GM21423 (cell line): ENCODE results near the gene MT1H.
"Not testable (repeated sequence)": the region's sequence is repeated elsewhere in the genome, so short reads cannot be mapped to it uniquely, and the experiment has no call there.

Experiments used
- ATAC-seq: cut with Tn5 transposase; IDR thresholded peaks from one replicate; pipeline ENCODE4 v1.9.1; 2021; ENCODE audit warnings: mild to moderate bottlenecking, moderate library complexity; ENCODE audit not compliant: unreplicated experiment

MT1H gene

DNA sequence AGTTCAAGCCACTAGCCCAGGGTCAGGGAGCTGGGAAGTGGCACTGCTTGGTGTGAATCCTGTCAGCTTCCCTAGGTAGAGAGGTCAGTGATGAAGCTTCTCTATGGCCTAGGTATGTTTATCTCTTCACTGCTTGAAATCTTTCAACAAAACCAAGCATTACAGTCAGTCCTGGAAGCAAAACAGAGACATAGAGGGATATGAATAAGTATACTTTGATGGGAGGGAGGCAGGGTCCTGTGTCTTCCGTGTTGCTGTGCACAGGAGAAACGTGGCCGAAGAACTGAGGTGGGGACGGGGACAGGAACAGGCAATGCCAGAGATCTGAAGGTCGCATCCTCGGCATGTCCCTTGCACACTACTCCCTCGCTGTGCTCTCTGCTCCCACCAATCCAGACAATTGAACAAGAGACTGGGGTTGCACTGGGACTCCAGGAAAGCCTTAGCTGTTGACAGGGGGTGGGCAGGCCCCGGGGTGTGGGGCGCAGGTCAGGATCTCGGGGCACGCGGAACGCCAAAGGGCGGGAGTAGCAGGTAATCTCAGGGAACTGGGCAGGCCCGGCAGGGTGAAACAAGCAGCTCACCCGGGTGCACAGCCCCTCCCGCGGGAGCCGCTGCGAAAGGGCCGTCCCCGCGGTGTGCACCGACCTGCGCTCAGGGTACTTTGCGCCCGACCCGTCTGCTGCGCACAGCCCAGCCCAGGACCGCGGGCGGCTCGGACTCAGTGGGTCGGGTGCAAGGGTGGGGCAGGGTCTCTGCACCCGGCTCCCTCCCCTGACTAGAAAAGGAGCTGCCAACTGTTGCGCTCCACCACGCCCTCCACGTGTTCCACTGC lies at the start of gene MT1H:
MT1H (plus strand) TSS at position 810 of the 835 bp plus-strand sequence. CDS start 71 bp downstream, outside the sequence.
- ATAC-seq = no peak

GRCh38 chr16:56620339-56620897 lies 49.2 kb upstream of the MT1H start:
- no peak for ATAC-seq

GRCh38 chr16:56621665-56622445 lies 47.8 kb upstream of the MT1H start:
- not testable (repeated sequence) for ATAC-seq

DNA sequence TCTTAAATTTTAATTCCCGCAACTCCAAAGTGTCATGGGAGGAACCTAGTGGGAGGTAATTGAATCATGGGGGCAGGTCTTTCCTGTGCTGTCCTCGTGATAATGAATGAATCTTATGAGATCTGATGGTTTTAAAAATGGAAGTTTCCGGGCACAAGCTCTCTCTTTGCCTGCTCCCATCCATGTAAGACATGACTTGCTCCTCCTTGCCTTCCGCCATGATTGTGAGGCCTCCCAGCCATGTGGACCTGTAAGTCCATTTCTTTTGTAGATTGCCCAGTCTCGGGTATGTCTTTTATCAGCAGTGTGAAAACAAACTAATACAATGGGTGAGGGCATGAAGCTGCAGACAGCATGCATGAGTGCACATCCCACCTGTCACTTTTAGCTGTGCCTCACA lies 46.4 kb upstream of the MT1H start:
- not testable (repeated sequence) for ATAC-seq

DNA sequence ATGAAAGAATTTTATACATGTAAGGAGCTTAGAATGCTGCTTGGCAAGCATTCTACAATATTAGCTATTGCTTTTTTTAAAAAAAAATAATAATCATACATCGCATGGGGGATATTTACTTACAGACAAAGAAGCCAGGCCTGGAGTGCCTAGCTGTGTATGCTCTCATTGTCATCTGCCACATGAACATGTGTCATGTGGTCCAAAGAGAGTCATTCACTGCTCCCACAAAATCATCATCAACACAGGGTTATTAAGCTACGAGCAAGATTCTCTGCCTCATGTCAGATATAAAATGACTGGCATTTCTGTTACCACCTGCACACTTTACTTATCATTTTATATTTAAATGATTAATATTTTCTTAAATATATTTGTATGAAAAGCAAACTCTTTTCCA lies 46.0 kb upstream of the MT1H start:
- no peak for ATAC-seq

DNA sequence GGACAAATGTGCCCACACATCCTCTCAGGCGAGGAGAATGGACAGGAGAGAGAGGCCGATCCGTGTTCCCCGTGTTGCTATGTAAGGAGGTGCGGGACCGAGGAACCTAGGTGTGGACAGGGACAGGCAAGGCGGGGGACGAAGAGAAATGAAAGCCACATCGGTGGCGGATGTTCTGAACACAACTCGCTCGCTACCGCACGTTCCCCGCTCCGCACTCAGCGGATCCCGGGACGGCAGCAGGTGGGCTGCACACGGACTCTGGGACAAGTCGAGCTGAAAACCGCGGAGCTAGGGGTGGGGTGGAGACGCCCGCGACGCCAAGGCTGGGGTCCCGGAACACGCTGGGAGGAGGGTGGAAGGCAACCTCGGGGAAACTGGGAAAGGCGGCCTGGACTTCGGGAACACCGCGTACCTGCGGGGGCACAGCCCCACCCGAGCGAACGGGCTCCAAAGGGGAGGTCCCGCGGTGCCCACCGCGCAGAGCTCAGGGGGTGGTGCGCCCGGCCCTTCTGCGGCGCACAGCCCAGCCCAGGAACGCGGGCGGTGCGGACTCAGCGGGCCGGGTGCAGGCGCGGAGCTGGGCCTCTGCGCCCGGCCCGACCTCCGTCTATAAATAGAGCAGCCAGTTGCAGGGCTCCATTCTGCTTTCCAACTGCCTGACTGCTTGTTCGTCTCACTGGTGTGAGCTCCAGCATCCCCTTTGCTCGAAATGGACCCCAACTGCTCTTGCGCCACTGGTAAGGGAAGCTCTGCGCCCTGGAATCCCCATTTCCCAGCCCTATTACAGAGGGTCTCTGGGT lies 44.3 kb upstream of the MT1H start, which contains the start of gene MT1E:
MT1E (plus strand) TSS at position 642 of the 803 bp plus-strand sequence; CDS start at position 713, 71 bp downstream.
- ATAC-seq = peak; percentile 57

DNA sequence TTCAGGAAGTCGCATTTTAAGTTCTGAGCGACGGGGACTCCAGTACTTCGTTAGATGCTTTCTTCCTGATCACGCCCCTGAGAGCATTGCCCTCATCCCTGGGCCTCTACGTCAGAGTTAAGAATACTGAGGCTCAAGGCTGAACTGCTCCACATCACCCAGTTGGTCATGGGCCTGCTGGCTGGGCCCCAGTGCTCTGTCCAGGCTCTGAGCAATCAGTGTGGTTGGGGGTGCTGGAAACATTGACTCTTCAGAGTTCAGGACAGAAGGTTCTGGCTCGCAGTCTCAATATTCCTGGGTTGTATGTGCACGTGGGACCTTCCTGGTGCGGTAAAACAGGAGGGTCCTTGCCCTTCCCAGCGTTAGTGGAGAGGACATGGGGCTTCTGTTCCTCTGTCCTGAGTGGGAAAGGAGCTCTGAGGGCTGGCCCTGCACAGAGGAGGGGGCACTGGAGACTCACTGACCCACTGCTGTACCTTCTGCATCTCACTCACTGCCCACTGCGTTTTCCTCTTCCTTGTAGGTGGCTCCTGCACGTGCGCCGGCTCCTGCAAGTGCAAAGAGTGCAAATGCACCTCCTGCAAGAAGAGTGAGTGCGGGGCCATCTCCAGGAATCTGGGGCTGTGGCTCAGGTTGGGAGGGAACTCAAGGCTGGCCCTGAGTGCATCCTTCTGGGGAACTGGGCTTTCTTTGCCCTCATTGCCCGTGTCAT lies 43.5 kb upstream of the MT1H start:
- peak; percentile 17 for ATAC-seq

DNA sequence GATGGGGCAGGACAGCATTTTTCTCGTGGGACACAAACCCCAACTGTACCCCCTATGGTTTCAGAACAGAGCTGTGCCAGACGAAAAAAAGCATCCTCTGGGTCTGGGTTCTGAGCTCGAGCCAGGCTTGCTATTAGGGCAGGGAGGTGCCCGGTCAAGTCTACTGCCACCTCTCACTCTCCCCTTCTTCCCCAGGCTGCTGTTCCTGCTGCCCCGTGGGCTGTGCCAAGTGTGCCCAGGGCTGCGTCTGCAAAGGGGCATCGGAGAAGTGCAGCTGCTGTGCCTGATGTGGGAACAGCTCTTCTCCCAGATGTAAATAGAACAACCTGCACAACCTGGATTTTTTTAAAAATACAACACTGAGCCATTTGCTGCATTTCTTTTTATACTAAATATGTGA lies 42.9 kb upstream of the MT1H start:
- no peak for ATAC-seq

GRCh38 chr16:56628486-56629350 lies 40.9 kb upstream of the MT1H start:
- ATAC-seq = no peak

- ATAC-seq = no peak
Observed at GRCh38 chr16:56629531-56629930, 40.1 kb upstream of the MT1H start.

GRCh38 chr16:56630134-56630533 lies 39.5 kb upstream of the MT1H start:
- no peak for ATAC-seq

DNA sequence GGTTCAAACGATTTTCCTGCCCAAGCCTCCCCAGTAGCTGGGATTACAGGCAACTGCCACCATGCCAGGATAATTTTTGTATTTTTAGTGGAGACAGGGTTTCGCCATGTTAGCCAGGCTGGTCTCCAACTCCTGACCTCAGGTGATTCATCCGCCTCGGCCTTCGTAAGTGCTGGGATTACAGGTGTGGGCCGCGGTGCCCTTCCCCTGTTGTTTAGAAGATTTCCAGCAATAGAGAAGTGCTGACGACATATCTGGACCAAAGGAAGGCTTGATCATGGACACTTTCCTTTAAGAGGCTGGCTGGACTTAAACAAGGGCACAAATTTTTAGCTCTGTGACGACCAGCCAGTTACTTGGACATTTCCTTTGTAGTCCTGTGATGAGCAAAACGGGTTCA lies 38.4 kb upstream of the MT1H start:
- no peak for ATAC-seq

- no peak for ATAC-seq
Observed at GRCh38 chr16:56631832-56632155, 37.8 kb upstream of the MT1H start.

- ATAC-seq = no peak
Observed at GRCh38 chr16:56632156-56632847, 37.3 kb upstream of the MT1H start, which contains the start of gene MT1M. Gene MT1M, plus strand, starts transcription at chr16:56632659. Its CDS starts 73 bp downstream, at chr16:56632732.

DNA sequence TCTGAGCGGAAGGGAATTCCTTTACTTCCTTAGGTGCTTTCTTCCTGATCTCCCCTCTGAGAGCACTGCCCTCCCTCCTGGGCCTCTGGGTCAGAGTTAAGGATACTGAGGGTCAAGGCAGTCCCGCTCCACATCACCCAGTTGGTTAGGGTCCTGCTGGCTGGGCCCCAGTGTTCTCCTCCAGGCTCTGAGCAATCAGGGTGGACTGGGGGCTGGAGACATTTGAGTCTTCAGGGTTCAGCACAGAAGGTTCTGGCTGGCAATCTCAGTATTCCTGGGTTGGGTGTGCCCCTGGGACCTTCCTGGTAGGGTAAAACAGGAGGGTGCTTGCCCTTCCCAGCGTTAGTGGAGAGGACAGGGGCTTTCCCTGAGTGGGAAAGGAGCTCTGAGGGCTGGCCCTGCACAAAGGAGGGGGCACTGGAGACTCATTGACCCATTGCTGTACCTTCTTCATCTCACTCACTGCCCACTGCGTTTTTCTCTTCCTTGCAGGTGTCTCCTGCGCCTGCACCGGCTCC lies 36.7 kb upstream of the MT1H start:
- ATAC-seq = no peak

GRCh38 chr16:56633535-56633934 lies 36.1 kb upstream of the MT1H start:
- ATAC-seq = no peak

- ATAC-seq = no peak
Observed at GRCh38 chr16:56634715-56635440, 34.7 kb upstream of the MT1H start.
